CD14-positive monocyte (primary cell): Measurements from ENCODE around the gene ZNF560. TPM values are rescaled to one million over a fixed set of nuclear protein-coding genes. Genes with fewer than 3 reads are reported as not detected.

Source experiments
- DNase-seq, 3 donors: peaks; one replicate each; pipeline ENCODE4 v3.0.0-alpha.2; 2011 to 2022
- H2AFZ ChIP-seq: 2 replicates; pipeline ENCODE4 v1.6.0; 2012; ENCODE audit warnings: mild to moderate bottlenecking, low read depth, low read length, inconsistent platforms; ENCODE audit not compliant: insufficient read depth, poor library complexity, severe bottlenecking
- H3K27ac ChIP-seq, 2 donors: 1 replicate in 1 of 2; 2 replicates in 1 of 2; pipeline ENCODE4 v1.5.1; 2012 to 2013; ENCODE audit warnings: low read length in 2 of 2, control low read depth in 1 of 2, inconsistent platforms in 1 of 2, low read depth in 1 of 2, mild to moderate bottlenecking in 1 of 2
- H3K27me3 ChIP-seq, 2 donors: one replicate each; pipeline versions ENCODE4 v1.6.0 to v1.6.1; 2011 to 2013; ENCODE audit warnings: low read length in 2 of 2; ENCODE audit not compliant: control insufficient read depth in 2 of 2, insufficient read depth in 2 of 2
- H3K36me3 ChIP-seq, 2 donors: replicated peaks in 1 of 2; 1 replicate in 1 of 2; 2 replicates in 1 of 2; pipeline versions ENCODE4 v1.5.1 to v1.6.1; 2012 to 2013; ENCODE audit warnings: low read length in 2 of 2, control low read depth in 1 of 2, inconsistent platforms in 1 of 2, mild to moderate bottlenecking in 1 of 2; ENCODE audit not compliant: insufficient read depth in 2 of 2, control insufficient read depth in 1 of 2
- H3K4me1 ChIP-seq, 2 donors: 1 replicate in 1 of 2; 2 replicates in 1 of 2; pipeline versions ENCODE4 v1.5.1 to v1.6.1; 2012 to 2013; ENCODE audit warnings: low read length in 2 of 2, control low read depth in 1 of 2, inconsistent platforms in 1 of 2, mild to moderate bottlenecking in 1 of 2, moderate library complexity in 1 of 2; ENCODE audit not compliant: insufficient read depth in 2 of 2, control insufficient read depth in 1 of 2
- H3K4me2 ChIP-seq: replicated peaks from 2 replicates; pipeline ENCODE3; 2012; ENCODE audit warnings: low read length, moderate library complexity, mild to moderate bottlenecking; ENCODE audit not compliant: poor library complexity, severe bottlenecking; ENCODE audit errors: extremely low read depth
- H3K4me3 ChIP-seq, 3 experiments: fragments of 200-600 bp in 1 of 3; sonication (generic) in 1 of 3; replicated peaks in 1 of 3; 1 replicate in 2 of 3; 2 replicates in 1 of 3; pipeline ENCODE4 v1.5.1; 2011 to 2013; ENCODE audit warnings: low read length in 3 of 3, mild to moderate bottlenecking in 3 of 3, control low read depth in 2 of 3, low read depth in 2 of 3, inconsistent platforms in 1 of 3, moderate library complexity in 1 of 3
- H3K79me2 ChIP-seq: 2 replicates; pipeline ENCODE4 v1.6.0; 2012; ENCODE audit warnings: mild to moderate bottlenecking, control low read depth, inconsistent platforms, low read length, moderate library complexity; ENCODE audit not compliant: insufficient read depth
- H3K9ac ChIP-seq: 2 replicates; pipeline ENCODE4 v1.6.0; 2017; ENCODE audit warnings: low read length, mild to moderate bottlenecking; ENCODE audit not compliant: insufficient read depth, poor library complexity, severe bottlenecking
- H3K9me3 ChIP-seq, 2 donors: replicated peaks in 1 of 2; 1 replicate in 1 of 2; 2 replicates in 1 of 2; pipeline versions ENCODE4 v1.5.1 to v1.6.1; 2012 to 2013; ENCODE audit warnings: low read length in 2 of 2, control low read depth in 1 of 2; ENCODE audit not compliant: control insufficient read depth in 1 of 2, insufficient read depth in 1 of 2
- H4K20me1 ChIP-seq: 2 replicates; pipeline ENCODE4 v1.6.0; 2012; ENCODE audit warnings: mild to moderate bottlenecking, low read length, control low read depth, moderate library complexity; ENCODE audit not compliant: insufficient read depth
- H3K27ac Mint-ChIP-seq, 7 donors: one replicate each; pipeline ENCODE4 v1.8.0; 2020; ENCODE audit warnings: mild to moderate bottlenecking in 7 of 7, mixed read lengths in 7 of 7, moderate library complexity in 6 of 7, inconsistent platforms in 2 of 7
- H3K27me3 Mint-ChIP-seq, 3 donors: one replicate each; pipeline ENCODE4 v1.8.0; 2021 to 2022; ENCODE audit warnings: low read depth in 3 of 3, mild to moderate bottlenecking in 3 of 3, mixed read lengths in 3 of 3, moderate library complexity in 3 of 3, inconsistent platforms in 1 of 3
- H3K36me3 Mint-ChIP-seq, 2 donors: one replicate each; pipeline ENCODE4 v1.8.0; 2020; ENCODE audit warnings: mixed read lengths in 2 of 2, inconsistent platforms in 1 of 2, mild to moderate bottlenecking in 1 of 2
- H3K4me1 Mint-ChIP-seq: one replicate; pipeline ENCODE4 v1.8.0; 2020; ENCODE audit warnings: mild to moderate bottlenecking, mixed read lengths
- H3K4me3 Mint-ChIP-seq, 2 donors: one replicate each; pipeline ENCODE4 v1.8.0; 2020; ENCODE audit warnings: mild to moderate bottlenecking in 2 of 2, mixed read lengths in 2 of 2, moderate library complexity in 1 of 2
- H3K9me3 Mint-ChIP-seq, 7 donors: one replicate each; pipeline ENCODE4 v1.8.0; 2020 to 2022; ENCODE audit warnings: mixed read lengths in 7 of 7, mild to moderate bottlenecking in 6 of 7, moderate library complexity in 6 of 7, inconsistent platforms in 2 of 7
- WGBS: methylation state at CpG from one replicate; pipeline ENCODE4 v1.1.5; 2013; ENCODE audit warnings: missing lambda C conversion rate; ENCODE audit not compliant: insufficient coverage; 5-methylcytosine and 5-hydroxymethylcytosine counted together
- intact Hi-C, 2 donors: fragments of 100-400 bp; cut with micrococcal nuclease; formaldehyde crosslinking; loops; one replicate each; pipeline versions ENCODE4 v1.15.0 to v1.15.1; 2023
- polyA plus RNA-seq, 3 donors: library from polyadenylated mRNA; depleted of rRNA in 1 of 3; unstranded in 2 of 3; stranded (reverse) in 1 of 3; fragments of 300-500 nt in 2 of 3; fragments of >200 nt in 1 of 3; fragmentation: Illumina TruSeq in 2 of 3; gene quantifications; 1 replicate in 2 of 3; 2 replicates in 1 of 3; pipeline ENCODE4 v1.2.3, GENCODE V29; 2012 to 2021
- TF ChIP-seq, protein P1 (sequence below): fragments of 200-600 bp; IDR thresholded peaks from one replicate; pipeline ENCODE4 v1.8.0; 2022; ENCODE audit warnings: antibody characterized with exemption, mild to moderate bottlenecking

ZNF560 gene
- polyA plus RNA-seq, 3 donors, result not detected

DNA sequence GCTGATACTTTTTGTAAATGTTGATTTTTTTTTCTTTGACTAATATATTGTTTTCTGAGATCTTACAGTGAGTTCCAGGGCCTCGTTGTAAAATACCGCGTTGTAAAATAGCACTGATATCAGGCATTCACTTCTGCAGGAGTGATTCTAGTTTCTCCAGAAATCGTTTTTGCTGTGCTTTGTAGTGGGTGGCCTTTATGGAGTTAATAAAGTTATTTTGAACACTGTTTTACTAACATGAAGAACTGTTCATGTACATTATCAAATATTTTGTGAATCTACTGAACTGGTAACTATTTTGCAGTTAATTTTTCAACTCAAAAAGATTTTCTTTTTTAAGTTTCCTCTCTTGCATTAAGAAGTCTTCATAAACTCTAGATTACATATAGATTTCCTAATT, 62.1 kb downstream of the ZNF560 start:
- 100% methylated on average over 3 of the region's 4 CpGs for WGBS
- Histone ChIP-seq H3K4me2 (peak overlapping the region; percentile 79), H3K9ac (no peak overlapping the region), H3K4me3 (peak overlapping the region in 1 of 3 experiments; percentile 93), H3K36me3 (peaks cover 19% of the 10 kb centered on the region in 2 donors), H3K27me3 (no peaks in the 10 kb centered on the region), H3K27ac (no peak overlapping the region), H3K79me2 (peaks cover 13% of the 10 kb centered on the region), H3K9me3 (peaks cover 18 to 23% of the 10 kb centered on the region in 2 donors), H3K4me1 (peaks cover 15 to 20% of the 10 kb centered on the region in 2 donors), H4K20me1 (no peaks in the 10 kb centered on the region), H2AFZ (peak overlapping the region; percentile 100)
- Mint-ChIP-seq H3K9me3 (peaks cover 4 to 29% (median 21%) of the 10 kb centered on the region in 7 donors), H3K4me1 (peaks cover 17% of the 10 kb centered on the region), H3K4me3 (no peak overlapping the region), H3K27ac (peak overlapping the region in 1 of 7 donors; percentile 35), H3K27me3 (peaks cover 0 to 2% (median 1%) of the 10 kb centered on the region in 3 donors), H3K36me3 (peaks cover 22 to 27% of the 10 kb centered on the region in 2 donors)
- intact Hi-C loops, result loop anchor here (5.0 to 10.0 kb wide), 4 partner anchors 108 to 292 kb away; partner anchors contain the start of genes ZNF121 (in 1 of the 2), ZNF317 (in 1 of the 2) and ZNF559 (in 1 of the 2)
- no peak for DNase-seq
- TF ChIP-seq, protein P1, sequence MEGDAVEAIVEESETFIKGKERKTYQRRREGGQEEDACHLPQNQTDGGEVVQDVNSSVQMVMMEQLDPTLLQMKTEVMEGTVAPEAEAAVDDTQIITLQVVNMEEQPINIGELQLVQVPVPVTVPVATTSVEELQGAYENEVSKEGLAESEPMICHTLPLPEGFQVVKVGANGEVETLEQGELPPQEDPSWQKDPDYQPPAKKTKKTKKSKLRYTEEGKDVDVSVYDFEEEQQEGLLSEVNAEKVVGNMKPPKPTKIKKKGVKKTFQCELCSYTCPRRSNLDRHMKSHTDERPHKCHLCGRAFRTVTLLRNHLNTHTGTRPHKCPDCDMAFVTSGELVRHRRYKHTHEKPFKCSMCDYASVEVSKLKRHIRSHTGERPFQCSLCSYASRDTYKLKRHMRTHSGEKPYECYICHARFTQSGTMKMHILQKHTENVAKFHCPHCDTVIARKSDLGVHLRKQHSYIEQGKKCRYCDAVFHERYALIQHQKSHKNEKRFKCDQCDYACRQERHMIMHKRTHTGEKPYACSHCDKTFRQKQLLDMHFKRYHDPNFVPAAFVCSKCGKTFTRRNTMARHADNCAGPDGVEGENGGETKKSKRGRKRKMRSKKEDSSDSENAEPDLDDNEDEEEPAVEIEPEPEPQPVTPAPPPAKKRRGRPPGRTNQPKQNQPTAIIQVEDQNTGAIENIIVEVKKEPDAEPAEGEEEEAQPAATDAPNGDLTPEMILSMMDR, result no peak

DNA sequence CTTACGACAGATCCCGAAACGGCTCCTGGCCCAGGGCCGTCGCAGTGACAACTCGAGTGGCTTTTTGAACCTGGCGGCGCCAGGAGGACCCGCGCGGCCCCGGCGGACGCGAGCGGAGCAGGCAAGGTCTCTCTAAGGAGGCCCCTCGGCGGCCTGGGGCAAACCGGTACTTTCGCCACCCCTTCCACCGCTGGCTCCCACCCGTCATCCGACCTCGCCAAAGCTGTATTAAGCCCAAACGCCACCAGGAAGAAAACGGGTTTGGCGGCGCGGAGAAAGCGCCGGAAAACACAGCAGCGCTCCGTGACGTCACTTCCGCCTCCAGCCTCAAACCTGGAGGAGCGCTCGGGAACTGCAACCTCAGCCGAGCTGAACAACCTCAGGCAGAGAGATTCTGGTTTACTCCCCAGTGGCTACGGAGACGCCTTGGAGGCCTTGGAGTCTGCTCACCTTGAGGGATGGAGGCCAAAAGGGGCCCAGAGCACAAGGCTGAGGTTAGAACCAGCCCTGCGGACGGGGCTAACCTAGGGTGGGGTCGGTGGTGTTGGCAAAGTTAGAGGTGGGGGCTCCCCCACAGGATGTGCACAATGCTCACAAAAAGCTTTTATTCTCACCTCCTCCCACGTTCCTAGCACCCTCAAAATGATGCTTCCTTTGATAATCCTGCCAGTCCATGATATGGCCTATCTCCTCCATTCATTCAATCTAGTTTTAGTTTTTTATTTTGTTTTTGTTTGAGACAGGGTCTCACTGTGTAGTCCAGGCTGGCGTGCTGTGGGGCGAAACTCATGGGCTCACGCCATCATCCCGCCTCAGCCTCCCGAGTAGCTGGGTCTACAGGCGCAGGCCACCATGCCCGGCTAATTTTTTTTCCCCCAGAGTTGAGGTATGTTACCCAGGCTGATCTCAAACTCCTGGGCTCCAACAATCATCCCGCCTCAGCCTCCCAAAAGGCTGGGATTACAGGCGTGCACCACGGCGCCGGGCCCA, 62.8 kb downstream of the ZNF560 start, which contains the start of gene ZNF266:
TSS of gene ZNF266 (minus strand) at position 295 of the 990 bp plus-strand sequence. CDS start 15,484 bp downstream, outside the sequence.
- peaks cover 13% of the 10 kb centered on the region for H3K79me2 ChIP-seq
- H3K36me3 Mint-ChIP-seq, result peaks cover 29 to 35% of the 10 kb centered on the region in 2 donors
- intact Hi-C loops, result loop anchor here (5.0 to 10.0 kb wide), 4 partner anchors 109 to 291 kb away; partner anchors contain the start of genes ZNF121 (in 1 of the 2), ZNF317 (in 1 of the 2) and ZNF559 (in 1 of the 2)
- H3K36me3 ChIP-seq, result peaks cover 25 to 27% of the 10 kb centered on the region in 2 donors
- H3K4me1 Mint-ChIP-seq, result peaks cover 17% of the 10 kb centered on the region
- H3K4me1 ChIP-seq, result peaks cover 15 to 20% of the 10 kb centered on the region in 2 donors
- peak; percentile 89 to 91 (median 89) for DNase-seq
- peak within 1 kb of the TSS; percentile 89 to 95 (median 94) for H3K27ac Mint-ChIP-seq
- 12% methylated on average over 48 of the region's 56 CpGs for WGBS
- peak within 1 kb of the TSS; percentile 79 for H3K4me2 ChIP-seq
- peaks cover 0 to 2% (median 1%) of the 10 kb centered on the region in 3 donors for H3K27me3 Mint-ChIP-seq
- H2AFZ ChIP-seq, result peak within 1 kb of the TSS; percentile 100
- peaks cover 14 to 20% of the 10 kb centered on the region in 2 donors for H3K9me3 ChIP-seq
- H3K27ac ChIP-seq, result peak within 1 kb of the TSS; percentile 68 to 95
- H3K4me3 Mint-ChIP-seq, result peak within 1 kb of the TSS; percentile 92 to 97
- H3K27me3 ChIP-seq, result no peaks in the 10 kb centered on the region
- no peaks in the 10 kb centered on the region for H4K20me1 ChIP-seq
- H3K9me3 Mint-ChIP-seq, result peaks cover 8 to 30% (median 20%) of the 10 kb centered on the region in 7 donors
- H3K9ac ChIP-seq, result peak within 1 kb of the TSS; percentile 93
- H3K4me3 ChIP-seq, result peak within 1 kb of the TSS; percentile 47 to 93 (median 60)
- TF ChIP-seq, protein P1, result peak; percentile 56
